NCI-H2227 (cell line): Measurements from ENCODE around the gene RAB6B.

ENCODE experiments used
- DNase-seq: peaks from one replicate; lab custom pipeline; 2025; ENCODE audit not compliant: unreplicated experiment; lab: John Stamatoyannopoulos, UW

RAB6B gene

GRCh38 chr3:133896002-133896761 lies 500 bp upstream of the RAB6B start:
- DNase-seq = peak; percentile 61

GRCh38 chr3:133894353-133895207 lies 1.1 kb downstream of the RAB6B start:
- peak; percentile 71 for DNase-seq

- peak; percentile 5 for DNase-seq
Measured at GRCh38 chr3:133893683-133894352, 1.9 kb downstream of the RAB6B start.

- no peak for DNase-seq
Measured at GRCh38 chr3:133892541-133893231, 3.0 kb downstream of the RAB6B start.

GRCh38 chr3:133891662-133892378 lies 3.9 kb downstream of the RAB6B start:
- no peak for DNase-seq

GRCh38 chr3:133890972-133891644 lies 4.6 kb downstream of the RAB6B start:
- DNase-seq = no peak

GRCh38 chr3:133890037-133890436 lies 5.6 kb downstream of the RAB6B start:
- DNase-seq = no peak

- no peak for DNase-seq
Measured at GRCh38 chr3:133888726-133889340, 6.8 kb downstream of the RAB6B start.

GRCh38 chr3:133887803-133888703 lies 7.6 kb downstream of the RAB6B start:
- DNase-seq = peak; percentile 20

GRCh38 chr3:133887074-133887802 lies 8.4 kb downstream of the RAB6B start:
- DNase-seq = peak; percentile 25

GRCh38 chr3:133886031-133886722 lies 9.5 kb downstream of the RAB6B start:
- no peak for DNase-seq

GRCh38 chr3:133884887-133885711 lies 10.6 kb downstream of the RAB6B start:
- DNase-seq = no peak

GRCh38 chr3:133884054-133884886 lies 11.4 kb downstream of the RAB6B start:
- DNase-seq = no peak

- no peak for DNase-seq
Measured at GRCh38 chr3:133883641-133884040, 12.0 kb downstream of the RAB6B start.

- DNase-seq = no peak
Measured at GRCh38 chr3:133882986-133883586, 12.6 kb downstream of the RAB6B start.
